ENCODE measurements around the gene ATP2B1.

The ATP2B1 gene

DNA sequence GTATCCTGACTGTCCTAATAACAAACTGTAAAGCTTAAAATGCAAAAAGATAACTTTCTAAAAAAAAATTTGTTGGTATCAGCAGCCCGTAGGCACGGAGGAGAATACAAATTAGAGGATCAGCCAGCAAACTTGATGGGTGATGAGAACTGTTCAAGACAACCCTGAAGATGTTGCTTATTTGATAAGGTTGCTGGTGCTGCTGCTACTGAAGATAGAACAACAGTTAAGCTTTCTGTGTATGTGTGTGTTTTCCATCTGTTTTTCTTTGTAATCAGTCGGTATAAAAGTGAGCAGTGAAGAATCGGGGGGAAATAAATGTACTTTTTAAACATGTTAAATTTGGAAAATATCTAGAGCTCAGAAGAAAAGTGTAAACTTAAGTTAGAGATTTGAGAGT, 115.4 kb downstream of the ATP2B1 start:
- no peak for TF ChIP-seq ZFX (IDR thresholded peaks at IDR 0.05; ENCODE audit: borderline replicate concordance)
- H3K27ac ChIP-seq, result no peak overlapping the region

DNA sequence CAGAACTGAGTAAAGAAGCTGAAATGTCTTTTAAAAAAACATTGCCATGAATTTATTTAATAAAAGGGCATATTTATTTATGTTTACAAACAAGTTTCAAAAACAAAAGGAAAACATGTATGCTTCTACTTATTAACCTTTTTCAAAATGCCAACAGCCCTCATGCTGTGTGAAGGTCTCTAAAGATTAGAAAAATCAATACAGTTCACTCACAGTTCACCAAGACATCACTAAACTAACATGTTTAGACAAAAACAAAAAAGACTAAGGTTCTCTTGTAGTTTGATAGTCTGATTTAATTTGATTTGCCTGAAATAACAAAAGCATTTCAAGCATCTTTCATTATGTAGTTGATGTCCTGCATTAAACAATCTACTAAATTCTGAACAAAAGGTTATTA, 118.9 kb downstream of the ATP2B1 start:
- no peak for TF ChIP-seq ZFX (IDR thresholded peaks at IDR 0.05; ENCODE audit: borderline replicate concordance)

DNA sequence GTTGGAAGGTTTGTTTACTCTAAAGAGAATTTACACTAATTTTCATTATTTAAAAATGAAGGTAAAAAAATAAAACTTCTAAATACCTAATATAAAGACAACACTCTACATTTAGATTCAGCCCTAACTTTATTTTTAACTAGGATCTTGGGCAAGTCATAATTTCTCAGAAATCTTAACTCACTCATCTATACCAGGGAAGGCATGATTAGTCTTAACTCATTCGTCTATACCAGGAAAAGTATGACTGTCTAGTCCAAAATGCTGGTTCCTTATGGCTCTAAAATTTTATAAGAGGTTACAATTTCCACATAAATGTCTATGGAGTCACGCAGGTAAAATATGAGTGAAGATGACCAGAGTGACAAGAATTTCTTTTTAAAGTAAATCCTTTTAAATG, 130.1 kb downstream of the ATP2B1 start:
- no peak overlapping the region for H3K27ac ChIP-seq
- TF ChIP-seq, protein P1, sequence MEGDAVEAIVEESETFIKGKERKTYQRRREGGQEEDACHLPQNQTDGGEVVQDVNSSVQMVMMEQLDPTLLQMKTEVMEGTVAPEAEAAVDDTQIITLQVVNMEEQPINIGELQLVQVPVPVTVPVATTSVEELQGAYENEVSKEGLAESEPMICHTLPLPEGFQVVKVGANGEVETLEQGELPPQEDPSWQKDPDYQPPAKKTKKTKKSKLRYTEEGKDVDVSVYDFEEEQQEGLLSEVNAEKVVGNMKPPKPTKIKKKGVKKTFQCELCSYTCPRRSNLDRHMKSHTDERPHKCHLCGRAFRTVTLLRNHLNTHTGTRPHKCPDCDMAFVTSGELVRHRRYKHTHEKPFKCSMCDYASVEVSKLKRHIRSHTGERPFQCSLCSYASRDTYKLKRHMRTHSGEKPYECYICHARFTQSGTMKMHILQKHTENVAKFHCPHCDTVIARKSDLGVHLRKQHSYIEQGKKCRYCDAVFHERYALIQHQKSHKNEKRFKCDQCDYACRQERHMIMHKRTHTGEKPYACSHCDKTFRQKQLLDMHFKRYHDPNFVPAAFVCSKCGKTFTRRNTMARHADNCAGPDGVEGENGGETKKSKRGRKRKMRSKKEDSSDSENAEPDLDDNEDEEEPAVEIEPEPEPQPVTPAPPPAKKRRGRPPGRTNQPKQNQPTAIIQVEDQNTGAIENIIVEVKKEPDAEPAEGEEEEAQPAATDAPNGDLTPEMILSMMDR (IDR thresholded peaks at IDR 0.05), result no peak
- TF ChIP-seq ZFX (IDR thresholded peaks at IDR 0.05; ENCODE audit: borderline replicate concordance), result no peak

More for the DNA sequence above, 118.9 kb downstream of the ATP2B1 start:
- no peak overlapping the region for H3K27ac ChIP-seq

DNA sequence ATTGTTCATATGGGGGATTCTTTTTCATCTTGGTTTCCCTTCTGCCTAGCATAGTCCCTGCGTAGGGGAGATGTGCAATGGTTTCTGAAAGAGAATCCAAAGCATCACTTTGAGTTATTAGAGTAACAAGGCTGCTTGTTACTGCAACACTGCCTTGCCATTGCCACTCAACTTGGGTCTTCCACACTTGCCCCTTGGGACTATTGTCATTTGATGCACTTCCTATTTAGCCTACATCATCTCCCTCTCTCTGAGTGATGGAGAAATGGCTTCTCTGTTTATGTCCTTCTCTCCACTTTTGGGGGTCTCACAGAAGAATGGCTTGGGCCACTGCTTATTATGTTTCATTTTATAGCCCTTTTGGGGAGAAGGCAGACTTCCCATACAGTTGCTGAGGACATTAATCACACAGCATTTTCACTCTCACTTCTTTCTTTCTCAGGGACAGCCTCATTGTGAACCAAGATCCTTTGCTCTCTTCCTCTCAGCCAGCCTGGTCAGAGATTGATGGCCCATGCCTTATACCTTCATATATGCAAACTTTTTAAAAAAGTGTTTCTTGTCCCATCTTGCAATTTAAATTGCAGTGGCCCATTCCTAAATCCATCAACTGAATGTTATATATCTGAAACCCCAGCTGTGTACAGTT, 131.9 kb downstream of the ATP2B1 start:
- TF ChIP-seq, protein P1 (IDR thresholded peaks at IDR 0.05), result no peak
- no peak for TF ChIP-seq ZFX (IDR thresholded peaks at IDR 0.05; ENCODE audit: borderline replicate concordance)
- no peak overlapping the region for H3K27ac ChIP-seq

DNA sequence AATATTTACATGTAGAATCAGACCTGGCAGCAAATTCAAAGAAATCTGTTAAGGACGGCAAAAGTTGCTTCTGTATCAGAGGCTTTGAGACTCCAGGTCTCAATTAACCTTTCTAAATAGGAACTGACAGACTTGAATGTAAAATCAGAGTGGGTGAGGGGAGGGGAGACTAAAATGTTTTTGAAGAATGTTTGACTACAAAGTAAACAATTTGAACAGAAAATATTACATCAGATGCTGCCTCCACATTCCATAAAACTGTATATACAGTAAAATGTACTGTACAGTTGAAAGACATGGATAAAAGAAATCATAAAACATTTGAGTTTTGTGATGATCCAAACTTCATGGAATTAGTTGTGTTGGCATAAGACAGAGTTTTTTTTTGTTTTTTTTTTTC, 133.3 kb downstream of the ATP2B1 start:
- no peak overlapping the region for H3K27ac ChIP-seq
- TF ChIP-seq, protein P1 (IDR thresholded peaks at IDR 0.05), result no peak
- TF ChIP-seq ZFX (IDR thresholded peaks at IDR 0.05; ENCODE audit: borderline replicate concordance), result no peak

DNA sequence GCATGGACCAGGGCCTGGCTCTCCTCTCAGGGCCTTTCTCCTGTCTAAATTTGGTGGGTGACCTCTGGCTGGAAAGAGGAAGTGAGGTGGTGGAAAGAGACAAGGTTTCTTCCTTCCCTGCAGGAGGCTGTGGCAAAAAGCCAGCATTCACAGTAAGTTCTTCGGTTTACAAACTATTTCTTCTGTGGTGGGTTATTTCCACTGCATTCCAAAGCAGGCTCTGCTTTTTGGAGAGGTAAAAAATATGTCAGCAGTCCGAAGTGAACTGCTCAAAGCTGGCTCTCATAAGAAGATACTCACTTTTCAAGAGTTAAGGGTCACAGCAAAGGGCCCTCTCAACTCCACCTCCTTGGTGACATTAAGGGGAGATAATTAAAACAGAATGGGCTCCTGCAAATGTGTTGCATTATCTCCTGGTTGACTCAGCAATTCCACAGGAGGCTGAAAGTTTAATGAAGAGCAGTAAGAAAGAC, 133.9 kb downstream of the ATP2B1 start:
- no peak overlapping the region for H3K27ac ChIP-seq
- TF ChIP-seq, protein P1 (IDR thresholded peaks at IDR 0.05), result no peak
- no peak for TF ChIP-seq ZFX (IDR thresholded peaks at IDR 0.05; ENCODE audit: borderline replicate concordance)

DNA sequence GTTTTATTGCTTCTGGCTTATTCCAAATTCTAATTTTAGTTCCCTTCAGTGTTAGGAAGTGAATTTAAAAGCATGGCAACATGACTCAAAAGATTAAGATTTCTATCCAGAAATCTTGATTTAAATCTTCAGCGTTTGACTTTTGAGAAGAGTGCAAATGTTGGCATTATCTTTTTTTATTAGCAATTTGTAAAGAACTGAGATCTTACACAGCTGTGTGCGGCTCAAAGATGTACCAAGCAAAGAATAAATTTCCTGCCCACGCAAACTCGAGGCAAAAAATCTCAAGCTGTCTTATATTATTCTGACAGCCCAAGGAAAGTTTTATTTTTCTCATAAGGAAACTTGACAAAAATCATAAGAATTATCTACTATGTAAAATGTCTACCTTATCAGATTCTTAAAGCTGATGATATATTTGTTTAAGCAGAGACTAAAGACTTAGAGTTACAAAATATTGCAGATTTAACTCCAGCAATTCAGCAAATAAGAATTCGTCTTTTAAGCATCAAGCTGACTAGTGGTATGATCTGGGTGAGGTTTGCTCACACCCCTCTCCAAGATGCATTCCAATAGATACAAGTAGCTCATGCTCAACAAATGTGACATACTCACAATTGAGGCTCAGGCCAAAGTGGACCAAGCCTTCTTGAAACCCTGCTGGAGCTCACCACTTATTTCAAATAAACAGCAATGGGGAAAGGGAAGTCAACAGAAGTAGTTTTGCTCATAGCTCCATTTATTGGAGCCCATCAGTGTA, 135.4 kb downstream of the ATP2B1 start:
- TF ChIP-seq, protein P1 (IDR thresholded peaks at IDR 0.05), result no peak
- TF ChIP-seq ZFX (IDR thresholded peaks at IDR 0.05; ENCODE audit: borderline replicate concordance), result no peak
- no peak overlapping the region for H3K27ac ChIP-seq

DNA sequence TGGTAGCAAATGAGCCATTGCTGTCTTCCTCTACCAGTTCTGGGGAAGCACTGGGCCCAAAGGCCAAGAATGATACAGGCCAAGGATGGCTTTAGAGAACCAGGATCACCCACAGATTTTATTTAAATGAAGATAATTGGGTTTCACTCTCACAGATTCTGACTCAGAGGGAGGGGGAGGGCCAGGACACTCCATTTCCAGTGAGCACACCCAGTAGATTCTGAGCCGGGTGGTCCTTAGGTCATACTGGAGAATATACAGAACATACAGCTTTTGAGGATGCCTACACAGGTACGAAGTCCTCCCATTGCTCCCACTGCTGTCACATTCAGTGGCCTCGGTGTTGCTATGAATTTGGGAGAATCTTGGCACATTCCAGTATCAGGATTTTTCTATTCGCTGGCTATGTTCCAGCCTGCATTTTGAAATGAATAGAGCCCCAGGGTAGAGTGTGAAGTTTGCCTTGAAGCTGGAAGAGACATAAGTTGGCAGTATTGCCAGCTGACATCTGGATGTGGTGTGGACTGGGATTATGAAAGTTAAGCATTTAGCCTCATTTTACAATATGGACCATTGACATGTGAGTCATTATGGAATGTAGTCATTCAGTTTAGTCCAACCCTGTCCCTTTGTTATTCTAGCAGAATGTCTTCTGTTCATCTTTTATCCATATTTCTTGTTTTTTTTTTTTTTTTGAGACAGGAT, 137.0 kb downstream of the ATP2B1 start:
- TF ChIP-seq, protein P1 (IDR thresholded peaks at IDR 0.05), result no peak
- TF ChIP-seq ZFX (IDR thresholded peaks at IDR 0.05; ENCODE audit: borderline replicate concordance), result no peak
- no peak overlapping the region for H3K27ac ChIP-seq
